GM19455 (cell line): ENCODE data around the gene MFN1.

ENCODE experiments used
- ATAC-seq: cut with Tn5 transposase; IDR thresholded peaks from one replicate; pipeline ENCODE4 v1.9.1; 2021; ENCODE audit not compliant: unreplicated experiment

Gene MFN1

GRCh38 chr3:179428876-179429548 is 81.5 kb downstream of the MFN1 start:
- ATAC-seq, result no peak

DNA sequence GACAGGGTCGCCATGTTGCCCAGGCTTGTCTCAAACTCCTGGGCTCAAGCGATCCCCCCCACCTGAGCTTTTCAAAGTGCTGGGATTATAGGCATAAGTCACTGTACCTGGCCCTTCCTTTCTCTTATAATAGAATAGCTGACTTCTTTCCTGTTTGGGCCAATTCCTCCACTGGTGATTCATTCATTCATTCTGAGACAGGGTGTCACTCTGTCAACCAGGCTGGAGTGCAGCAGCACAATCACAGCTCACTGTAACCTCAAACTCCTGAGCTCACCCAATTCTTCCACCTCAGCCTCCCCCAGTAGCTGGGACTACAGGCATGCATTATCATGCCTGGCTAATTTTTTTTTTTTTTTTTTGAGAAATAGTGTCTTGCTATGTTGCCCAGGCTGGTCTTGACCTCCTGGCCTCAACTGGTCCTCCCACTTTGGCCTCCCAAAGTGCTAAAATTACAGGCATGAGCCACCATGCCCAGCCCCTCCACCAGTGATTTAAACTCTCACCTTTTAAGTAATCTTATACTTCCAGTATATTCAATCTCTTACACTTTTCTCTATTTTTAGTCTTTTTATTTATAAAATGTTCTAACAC is 82.9 kb downstream of the MFN1 start:
- no peak for ATAC-seq

- peak; percentile 51 for ATAC-seq
Observed at GRCh38 chr3:179432021-179432420, 84.5 kb downstream of the MFN1 start.

DNA sequence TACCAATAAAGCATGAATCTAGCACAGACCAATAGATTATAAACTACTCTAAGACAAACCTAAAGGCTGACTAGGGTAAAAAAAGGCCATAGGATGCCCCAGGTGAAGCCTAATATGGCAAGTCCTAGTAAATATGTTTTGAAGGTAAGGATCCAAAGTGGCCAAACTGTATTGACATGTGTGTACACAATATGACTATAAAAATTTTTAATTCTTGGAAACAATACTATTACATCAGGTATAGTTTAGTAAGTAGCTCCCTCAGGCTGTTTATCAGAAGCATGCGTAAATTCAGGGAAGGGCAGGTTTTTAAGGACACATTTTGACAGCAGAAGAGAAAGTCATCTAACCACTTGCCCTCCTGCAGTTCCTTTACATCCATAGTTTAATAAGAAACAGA is 84.9 kb downstream of the MFN1 start:
- ATAC-seq, result no peak

- ATAC-seq, result no peak
Observed at GRCh38 chr3:179436517-179436916, 89.0 kb downstream of the MFN1 start.

DNA sequence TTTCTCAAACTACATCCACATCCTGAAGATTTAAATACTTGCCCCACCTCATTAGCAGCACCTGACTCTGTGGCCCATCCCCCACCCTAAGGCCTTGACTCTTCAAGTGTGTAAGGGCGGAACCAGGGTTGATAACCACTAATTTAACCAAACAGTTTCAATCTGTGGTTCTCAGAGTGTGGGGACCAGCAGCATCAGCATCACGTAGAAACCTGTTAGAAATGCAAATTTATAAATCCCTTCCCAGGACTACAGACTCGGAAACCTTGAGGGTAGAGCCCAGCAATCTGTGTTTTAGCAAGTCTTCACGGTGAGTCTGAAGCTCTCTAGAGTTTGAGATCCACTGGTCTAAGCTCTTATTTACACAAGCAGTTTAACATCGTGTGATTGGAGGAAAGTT is 91.3 kb downstream of the MFN1 start:
- peak; percentile 81 for ATAC-seq
